H1 (cell line): Measurements from ENCODE around the gene LPXN. TPM values are rescaled to one million over a fixed set of nuclear protein-coding genes. Genes with fewer than 3 reads are reported as not detected.

Experiments used
- CBX8 ChIP-seq: fragments of 300-800, 300-1000 bp; sonication (generic); IDR thresholded peaks from 2 replicates; pipeline ENCODE4 v1.7.1; 2016; ENCODE audit warnings: low read depth, low read length, borderline replicate concordance
- CHD2 ChIP-seq: IDR thresholded peaks from 2 replicates; pipeline ENCODE4 v1.6.1; 2012; ENCODE audit warnings: low read length, improper control_type of control experiment
- SP2 ChIP-seq: IDR thresholded peaks from 2 replicates; pipeline ENCODE4 v1.6.1; 2012; ENCODE audit warnings: mild to moderate bottlenecking, low read length, inconsistent platforms
- SUZ12 ChIP-seq: fragments of 200-600 bp; sonication (generic); IDR thresholded peaks from 2 replicates; pipeline ENCODE4 v1.6.1; 2012; ENCODE audit warnings: mild to moderate bottlenecking, inconsistent platforms, low read length, moderate library complexity, mixed read lengths
- TAF7 ChIP-seq: optimal IDR thresholded peaks from 2 replicates; pipeline ENCODE3; 2011; ENCODE audit warnings: low read depth, mild to moderate bottlenecking, inconsistent platforms, low read length, moderate library complexity, borderline replicate concordance
- polyA plus RNA-seq, 7 experiments: library from polyadenylated mRNA; depleted of rRNA in 3 of 7; stranded (reverse) in 5 of 7; unstranded in 2 of 7; fragments of >200 nt in 5 of 7; fragments of 200-250 nt in 2 of 7; gene quantifications; 1 replicate in 5 of 7; 2 replicates in 1 of 7; 4 replicates in 1 of 7; pipeline versions ENCODE4 v1.2.1 to v1.2.3, GENCODE V29; 2011 to 2013; ENCODE audit warnings: missing spikeins in 2 of 7, mixed read lengths in 2 of 7
- total RNA-seq: library from RNA; stranded (reverse); fragmentation: NEBNext Ultra II Directional; extraction: Animal tissue kit (Norgen Biotek cat#: 25700); gene quantifications from 2 replicates; pipeline ENCODE4 v1.2.1, GENCODE V29; 2021

LPXN gene
- total and polyA plus RNA-seq, 2 of the 8 experiments (the other 6 are each of a cell fraction or from before 2014, with no cell fraction given), result 1.4 to 2.7 TPM

GRCh38 chr11:58591659-58592058 is 16.0 kb upstream of the LPXN start (continued):
- TF ChIP-seq CHD2 (no peak), CBX8 (no peak), SP2 (no peak), TAF7 (no peak), SUZ12 (no peak)
